ENCODE results near the gene CNTN6. TPM values are rescaled to one million over a fixed set of nuclear protein-coding genes. Genes with fewer than 3 reads are reported as not detected.

CNTN6 gene
- polyA plus RNA-seq, 1 of the 3 experiments (the other 2 are of a cell fraction) = 0.02 TPM

GRCh38 chr3:1375145-1375544, 282.3 kb downstream of the CNTN6 start:
- Histone ChIP-seq H3K27me3 (ENCODE audit: insufficient read depth) (no peaks in the 10 kb centered on the region), H4K20me1 (ENCODE audit: insufficient read depth) (no peaks in the 10 kb centered on the region), H3K36me3 (replicated peaks in 1 of 2; ENCODE audit: control insufficient read depth in 1 of 2, insufficient read depth in 2 of 2, low read length in 1 of 2) (no peaks in the 10 kb centered on the region), H3K9me2 (no peaks in the 10 kb centered on the region), H3K27ac (ENCODE audit: low read depth in 2 of 2, low read length in 1 of 2) (no peak overlapping the region), H3K4me1 (ENCODE audit: control insufficient read depth in 1 of 2, insufficient read depth in 2 of 2, low read depth in 1 of 2, low read length in 1 of 2) (no peaks in the 10 kb centered on the region), H2AFZ (ENCODE audit: low read depth) (no peak overlapping the region), H3K9me3 (0 out of 2 replicates have a peak, but pooled peaks cover 5% of the 10 kb centered on the region), H3K4me2 (no peak overlapping the region), H3K79me2 (ENCODE audit: insufficient read depth) (no peaks in the 10 kb centered on the region), H3K9ac (no peak overlapping the region), H3K4me3 (ENCODE audit: low read depth in 2 of 2, low read length in 1 of 2) (no peak overlapping the region), H3F3A (replicated peaks; ENCODE audit: insufficient read depth) (no peaks in the 10 kb centered on the region)
- WGBS (ENCODE audit: low lambda C conversion rate) = 15% methylated on average over 1 of the region's 1 CpG
- ChIA-PET CTCF (interaction anchor here (1.5 kb wide), 1 partner anchor 13 kb away, joined by 4 read pairs; no protein-coding TSS in a partner anchor), POLR2A (no interaction called here)
- DNase-seq = no peak
- no peak for TF ChIP-seq FOXM1 (IDR thresholded peaks at IDR 0.05; ENCODE audit: low read depth)
- TF ChIP-seq RFX5 (IDR thresholded peaks at IDR 0.05; ENCODE audit: low read length) = no peak
- no peak for TF ChIP-seq TCF12 (IDR thresholded peaks at IDR 0.05)
- TF ChIP-seq NFIC (IDR thresholded peaks at IDR 0.05; ENCODE audit: borderline replicate concordance) = no peak
- no peak for TF ChIP-seq FOXJ3 (CRISPR knock-in tag; IDR thresholded peaks at IDR 0.05)
- no peak for TF ChIP-seq IRF3 (IDR thresholded peaks at IDR 0.05; ENCODE audit: low read depth, low read length)
- no peak for TF ChIP-seq RAD21 (IDR thresholded peaks at IDR 0.05; ENCODE audit: low read length)
- TF ChIP-seq, protein P1, sequence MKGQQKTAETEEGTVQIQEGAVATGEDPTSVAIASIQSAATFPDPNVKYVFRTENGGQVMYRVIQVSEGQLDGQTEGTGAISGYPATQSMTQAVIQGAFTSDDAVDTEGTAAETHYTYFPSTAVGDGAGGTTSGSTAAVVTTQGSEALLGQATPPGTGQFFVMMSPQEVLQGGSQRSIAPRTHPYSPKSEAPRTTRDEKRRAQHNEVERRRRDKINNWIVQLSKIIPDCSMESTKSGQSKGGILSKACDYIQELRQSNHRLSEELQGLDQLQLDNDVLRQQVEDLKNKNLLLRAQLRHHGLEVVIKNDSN (IDR thresholded peaks at IDR 0.05; ENCODE audit: borderline replicate concordance, low read depth) = no peak
- no peak for TF ChIP-seq MXI1 (IDR thresholded peaks at IDR 0.05; ENCODE audit: low read depth, low read length)
- no peak for TF ChIP-seq FOSL2 (IDR thresholded peaks at IDR 0.05; ENCODE audit: borderline replicate concordance, low read depth)
- no peak for TF ChIP-seq GABPA (IDR thresholded peaks at IDR 0.05; ENCODE audit: low read depth)
- no peak for TF ChIP-seq MEF2A (IDR thresholded peaks at IDR 0.05; ENCODE audit: borderline replicate concordance, low read depth)
- TF ChIP-seq, protein P2, sequence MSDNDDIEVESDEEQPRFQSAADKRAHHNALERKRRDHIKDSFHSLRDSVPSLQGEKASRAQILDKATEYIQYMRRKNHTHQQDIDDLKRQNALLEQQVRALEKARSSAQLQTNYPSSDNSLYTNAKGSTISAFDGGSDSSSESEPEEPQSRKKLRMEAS (IDR thresholded peaks at IDR 0.05; ENCODE audit: low read depth) = no peak
- no peak for TF ChIP-seq CTCF (IDR thresholded peaks at IDR 0.05)
- no peak for TF ChIP-seq NRF1 (IDR thresholded peaks at IDR 0.05; ENCODE audit: low read depth, low read length)
- no peak for TF ChIP-seq RXRA (IDR thresholded peaks at IDR 0.05; ENCODE audit: borderline replicate concordance, low read depth)
- no peak for TF ChIP-seq EP300 (IDR thresholded peaks at IDR 0.05; ENCODE audit: borderline replicate concordance in 1 of 2, low read depth in 1 of 2, low read length in 1 of 2)
- no peak for TF ChIP-seq GATA2 (CRISPR knock-in tag; IDR thresholded peaks at IDR 0.05)
- no peak for TF ChIP-seq POLR2AphosphoS5 (IDR thresholded peaks at IDR 0.05; ENCODE audit: low read depth, low read length)
